Cerebellar cortex (tissue), 1 donor: ENCODE results near the gene B4GALNT4.
"Not testable (repeated sequence)": the region's sequence is repeated elsewhere in the genome, so short reads cannot be mapped to it uniquely, and the experiment has no call there.

Experiments
- DNase-seq: peaks from one replicate; pipeline ENCODE4 v3.0.0-alpha.2; 2015; ENCODE audit warnings: low spot score

Gene B4GALNT4

DNA sequence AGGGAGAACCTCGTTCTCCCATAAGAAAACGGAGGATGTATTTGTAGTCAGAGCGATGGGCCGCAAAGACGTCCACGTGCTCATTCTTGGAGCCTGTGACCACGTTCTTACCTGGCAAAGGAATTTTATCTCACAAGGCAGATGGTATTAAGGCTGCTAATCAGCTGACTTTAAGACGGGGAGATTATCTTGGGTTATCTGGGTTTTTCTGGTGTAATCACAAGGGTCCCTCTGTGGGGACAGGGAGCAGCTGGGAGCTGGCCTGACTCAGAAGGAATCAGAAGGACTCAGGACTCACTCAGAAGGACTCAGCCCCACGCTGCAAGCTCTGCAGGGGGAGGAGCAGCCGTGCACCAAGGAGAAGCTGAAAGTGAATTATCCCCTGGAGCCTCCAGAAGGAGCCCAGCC is 53.0 kb downstream of the B4GALNT4 start:
- no peak for DNase-seq

DNA sequence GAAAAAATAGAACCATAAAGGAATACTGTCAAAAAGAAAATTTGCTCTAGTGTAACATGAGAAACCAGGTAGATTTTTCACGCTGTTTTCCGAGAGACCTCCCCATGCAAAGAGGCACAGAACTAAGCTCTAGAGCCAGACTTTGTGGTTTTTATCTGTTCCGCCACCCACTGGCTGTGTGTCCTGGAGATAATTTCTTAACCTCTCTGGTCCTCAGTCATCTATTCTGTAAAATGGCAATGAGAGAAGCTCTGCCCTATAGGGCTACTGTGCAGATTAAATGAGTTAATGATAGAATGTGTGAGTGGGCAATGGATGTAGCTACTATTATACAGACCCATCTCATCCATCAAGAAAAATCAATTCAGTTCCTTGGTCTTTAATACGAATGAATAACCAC is 54.9 kb downstream of the B4GALNT4 start:
- DNase-seq, result no peak

DNA sequence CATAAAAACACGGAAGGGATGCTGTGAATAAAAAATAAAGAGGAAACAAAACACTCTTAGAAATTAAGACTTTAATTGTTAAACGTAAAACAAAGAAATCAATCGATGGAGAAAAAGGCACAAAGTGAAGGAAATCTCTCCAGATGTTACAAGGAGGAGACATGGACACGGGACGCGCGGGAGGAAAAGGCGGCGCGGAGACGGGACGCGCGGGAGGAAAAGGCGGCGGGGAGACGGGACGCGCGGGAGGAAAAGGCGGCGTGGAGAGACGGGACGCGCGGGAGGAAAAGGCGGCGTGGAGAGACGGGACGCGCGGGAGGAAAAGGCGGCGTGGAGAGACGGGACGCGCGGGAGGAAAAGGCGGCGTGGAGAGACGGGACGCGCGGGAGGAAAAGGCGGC is 55.5 kb downstream of the B4GALNT4 start:
- not testable (repeated sequence) for DNase-seq

DNA sequence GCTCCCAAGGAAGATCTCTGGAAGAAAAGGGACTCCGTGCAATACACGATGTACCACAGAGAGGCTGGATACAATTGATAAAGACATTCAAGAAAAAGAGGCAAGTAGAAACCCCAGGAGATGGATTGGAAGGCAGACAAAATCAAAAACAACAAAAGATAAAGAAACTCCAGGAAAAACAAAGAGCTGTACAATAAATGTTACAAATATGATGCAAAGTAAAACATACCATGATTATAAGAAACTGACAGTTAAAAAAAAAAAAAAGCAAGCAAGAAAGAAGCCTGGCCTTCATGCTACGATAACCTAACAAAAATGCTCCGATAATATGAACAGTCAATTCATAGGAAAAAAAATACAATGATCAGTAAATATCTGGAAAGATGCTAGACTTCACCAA is 56.0 kb downstream of the B4GALNT4 start:
- no peak for DNase-seq

DNA sequence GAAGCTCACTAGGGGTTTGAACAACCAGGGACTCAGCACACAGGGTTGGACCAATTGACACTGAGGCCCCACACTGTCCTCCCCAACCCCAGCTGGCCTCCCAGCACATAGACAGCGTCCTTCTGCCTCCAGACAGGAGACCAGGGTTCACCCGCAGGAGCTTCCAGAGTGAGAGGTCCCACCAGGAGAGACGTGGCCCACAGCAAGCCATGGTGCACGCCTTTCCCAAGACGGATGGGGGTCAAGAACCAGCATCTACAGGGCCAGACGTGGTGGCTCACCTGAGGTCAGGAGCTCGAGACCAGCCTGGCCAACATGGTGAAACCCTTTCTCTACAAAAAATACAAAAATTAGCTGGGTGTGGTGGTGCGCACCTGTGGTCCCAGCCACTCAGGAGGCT is 57.6 kb downstream of the B4GALNT4 start:
- no peak for DNase-seq

DNA sequence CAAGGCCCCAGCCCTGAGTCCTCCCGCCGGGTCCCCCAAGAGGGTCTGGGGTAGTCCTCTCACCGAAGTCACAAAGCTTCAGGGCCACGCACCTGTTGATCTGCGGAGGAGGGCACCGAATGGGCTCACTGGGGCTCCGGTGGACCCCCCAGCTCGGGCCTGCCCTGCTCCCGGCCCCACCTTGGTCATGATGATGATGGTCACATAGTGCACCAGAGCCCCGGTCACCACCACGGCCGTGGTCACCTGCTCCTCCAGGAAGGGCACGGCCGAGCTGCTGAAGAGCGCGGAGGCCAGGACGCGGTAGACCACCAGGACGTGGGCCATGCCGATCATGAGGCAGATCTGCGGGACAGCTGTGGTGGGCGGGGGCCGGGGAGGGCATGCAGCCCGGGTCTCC is 59.0 kb downstream of the B4GALNT4 start:
- DNase-seq, result no peak

DNA sequence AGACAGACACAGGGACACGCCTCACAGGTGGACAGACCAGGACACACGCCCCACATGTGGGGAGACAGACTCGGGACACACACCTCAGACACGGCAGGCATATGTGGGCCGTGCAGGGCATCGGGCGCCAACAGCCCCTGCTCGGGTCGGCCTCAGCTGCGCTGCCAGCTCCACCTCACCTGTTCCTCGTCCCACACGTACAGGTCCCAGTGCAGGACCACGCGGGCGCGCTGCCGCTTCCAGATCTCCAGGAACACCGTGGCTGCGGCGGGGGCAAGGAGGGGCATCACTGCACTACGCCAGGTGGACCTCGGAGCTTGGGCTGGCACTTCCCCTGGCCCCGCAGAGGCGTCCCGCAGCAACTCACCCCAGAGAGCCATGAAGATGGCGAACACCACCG is 60.1 kb downstream of the B4GALNT4 start:
- no peak for DNase-seq

DNA sequence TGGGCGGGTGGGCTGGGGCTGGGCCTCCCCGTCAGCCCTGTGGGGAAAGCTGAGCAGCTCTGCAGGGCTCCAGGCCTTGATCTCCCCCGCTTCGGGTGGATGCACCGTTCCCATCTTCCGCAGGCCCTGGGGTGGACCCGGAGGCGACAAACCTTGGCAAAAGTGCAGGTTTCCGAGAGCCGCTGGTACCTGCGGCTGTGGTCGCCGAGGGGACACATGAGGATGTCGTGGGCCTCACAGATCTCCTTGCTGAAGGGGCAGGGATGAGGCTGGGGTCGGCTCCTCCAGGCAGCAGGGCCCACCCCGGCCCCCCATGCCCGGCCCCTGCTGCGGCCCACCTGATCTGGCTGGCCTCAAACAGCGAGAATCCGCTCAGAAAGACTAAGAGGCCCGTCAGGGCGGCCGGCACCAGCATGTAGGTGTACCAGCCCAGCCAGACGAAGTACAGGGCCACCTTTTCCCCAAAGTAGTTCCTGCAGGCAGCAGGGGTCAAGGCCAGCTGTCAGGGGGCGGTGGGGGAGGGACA is 60.7 kb downstream of the B4GALNT4 start:
- no peak for DNase-seq
